ENCODE measurements around the gene CLSTN2. TPM values are rescaled to one million over a fixed set of nuclear protein-coding genes. Genes with fewer than 3 reads are reported as not detected.

CLSTN2 gene
- total RNA-seq, 1 experiment from 2014 or later: not detected

- no peaks in the 10 kb centered on the region for H3K36me3 ChIP-seq (ENCODE audit: low read depth, low read length)
- peak; percentile 1 for DNase-seq
- H3K4me3 ChIP-seq (ENCODE audit: low read length): no peak overlapping the region
- no peak for TF ChIP-seq EZH2phosphoT487 (IDR thresholded peaks at IDR 0.05; ENCODE audit: borderline replicate concordance, low read length)
- TF ChIP-seq, protein P1, sequence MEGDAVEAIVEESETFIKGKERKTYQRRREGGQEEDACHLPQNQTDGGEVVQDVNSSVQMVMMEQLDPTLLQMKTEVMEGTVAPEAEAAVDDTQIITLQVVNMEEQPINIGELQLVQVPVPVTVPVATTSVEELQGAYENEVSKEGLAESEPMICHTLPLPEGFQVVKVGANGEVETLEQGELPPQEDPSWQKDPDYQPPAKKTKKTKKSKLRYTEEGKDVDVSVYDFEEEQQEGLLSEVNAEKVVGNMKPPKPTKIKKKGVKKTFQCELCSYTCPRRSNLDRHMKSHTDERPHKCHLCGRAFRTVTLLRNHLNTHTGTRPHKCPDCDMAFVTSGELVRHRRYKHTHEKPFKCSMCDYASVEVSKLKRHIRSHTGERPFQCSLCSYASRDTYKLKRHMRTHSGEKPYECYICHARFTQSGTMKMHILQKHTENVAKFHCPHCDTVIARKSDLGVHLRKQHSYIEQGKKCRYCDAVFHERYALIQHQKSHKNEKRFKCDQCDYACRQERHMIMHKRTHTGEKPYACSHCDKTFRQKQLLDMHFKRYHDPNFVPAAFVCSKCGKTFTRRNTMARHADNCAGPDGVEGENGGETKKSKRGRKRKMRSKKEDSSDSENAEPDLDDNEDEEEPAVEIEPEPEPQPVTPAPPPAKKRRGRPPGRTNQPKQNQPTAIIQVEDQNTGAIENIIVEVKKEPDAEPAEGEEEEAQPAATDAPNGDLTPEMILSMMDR (conservative IDR thresholded peaks at IDR 0.05; ENCODE audit: low read depth, low read length): no peak
- no peak for TF ChIP-seq EZH2 (IDR thresholded peaks at IDR 0.05; ENCODE audit: low read length, unreplicated experiment)
- no peak overlapping the region for H3K4me2 ChIP-seq (ENCODE audit: low read length)
- no peaks in the 10 kb centered on the region for H3F3A ChIP-seq (ENCODE audit: low read length, unreplicated experiment)
- no peaks in the 10 kb centered on the region for H3K27me3 ChIP-seq (ENCODE audit: low read length)
- no peaks in the 10 kb centered on the region for H3K4me1 ChIP-seq (ENCODE audit: insufficient read depth, low read length)
- no peaks in the 10 kb centered on the region for H3K9me2 ChIP-seq (replicated peaks; ENCODE audit: low read length)
- no peak overlapping the region for H3K27ac ChIP-seq (ENCODE audit: low read length)
- no peak overlapping the region for H3K9ac ChIP-seq (ENCODE audit: low read length)
- H3K9me3 ChIP-seq (ENCODE audit: low read length): no peaks in the 10 kb centered on the region
- H4K20me1 ChIP-seq (ENCODE audit: low read length): no peaks in the 10 kb centered on the region
- intact Hi-C loops (cut with micrococcal nuclease): no loop called here
- ChIA-PET CTCF (no interaction called here), POLR2A (ENCODE audit: unreplicated experiment) (no interaction called here)
- no TSS peak for BruUV-seq (replicated peaks)
- no peak for ATAC-seq
- H2AFZ ChIP-seq (ENCODE audit: low read length): no peak overlapping the region
- no peaks in the 10 kb centered on the region for H3K79me2 ChIP-seq (ENCODE audit: low read length)
These were observed 37.2 kb upstream of the CLSTN2 start for GRCh38 chr3:139897759-139898158.

DNA sequence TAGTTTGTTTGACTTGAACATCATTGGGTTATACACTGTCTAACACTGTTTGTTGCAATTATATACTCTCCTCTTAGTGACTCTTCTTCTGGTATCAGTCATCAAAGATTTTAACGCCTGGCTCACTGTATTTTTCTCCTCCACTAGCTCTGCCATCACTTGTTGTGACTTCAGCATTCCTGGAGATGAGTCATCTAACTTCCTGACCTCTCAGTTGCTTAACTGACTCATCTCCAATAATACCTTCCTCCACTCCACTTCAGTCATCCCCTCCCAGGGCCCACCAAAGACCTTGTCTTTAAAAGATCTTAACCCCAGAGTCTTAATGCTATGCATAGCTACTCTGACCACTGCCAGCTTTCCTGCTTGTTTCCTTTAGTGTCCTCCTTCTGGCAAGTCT lies 28.6 kb upstream of the CLSTN2 start:
- Histone ChIP-seq H3K9me2 (replicated peaks; ENCODE audit: low read length) (no peaks in the 10 kb centered on the region), H3F3A (ENCODE audit: low read length, unreplicated experiment) (no peaks in the 10 kb centered on the region), H3K36me3 (ENCODE audit: low read depth, low read length) (no peaks in the 10 kb centered on the region), H4K20me1 (ENCODE audit: low read length) (no peaks in the 10 kb centered on the region), H3K4me2 (ENCODE audit: low read length) (no peak overlapping the region), H3K27me3 (ENCODE audit: low read length) (no peaks in the 10 kb centered on the region), H3K27ac (ENCODE audit: low read length) (no peak overlapping the region), H3K4me3 (ENCODE audit: low read length) (no peak overlapping the region), H3K4me1 (ENCODE audit: insufficient read depth, low read length) (no peaks in the 10 kb centered on the region), H2AFZ (ENCODE audit: low read length) (no peak overlapping the region), H3K9ac (ENCODE audit: low read length) (no peak overlapping the region), H3K79me2 (ENCODE audit: low read length) (no peaks in the 10 kb centered on the region), H3K9me3 (ENCODE audit: low read length) (no peaks in the 10 kb centered on the region)
- no TSS peak for BruUV-seq (replicated peaks)
- ATAC-seq (no peak), DNase-seq (peak; percentile 30)
- intact Hi-C loops (cut with micrococcal nuclease): no loop called here
- TF ChIP-seq, protein P1 (conservative IDR thresholded peaks at IDR 0.05; ENCODE audit: low read depth, low read length): no peak
- TF ChIP-seq EZH2 (IDR thresholded peaks at IDR 0.05; ENCODE audit: low read length, unreplicated experiment) (no peak), EZH2phosphoT487 (IDR thresholded peaks at IDR 0.05; ENCODE audit: borderline replicate concordance, low read length) (no peak)
- CTCF ChIA-PET: no interaction called here
- POLR2A ChIA-PET (ENCODE audit: unreplicated experiment): no interaction called here

GRCh38 chr3:139909811-139910210 lies 25.2 kb upstream of the CLSTN2 start:
- Histone ChIP-seq H3K4me1 (ENCODE audit: insufficient read depth, low read length) (no peaks in the 10 kb centered on the region), H3K79me2 (ENCODE audit: low read length) (no peaks in the 10 kb centered on the region), H3K27me3 (ENCODE audit: low read length) (no peaks in the 10 kb centered on the region), H2AFZ (ENCODE audit: low read length) (no peak overlapping the region), H3K4me3 (ENCODE audit: low read length) (no peak overlapping the region), H4K20me1 (ENCODE audit: low read length) (no peaks in the 10 kb centered on the region), H3K9me3 (ENCODE audit: low read length) (no peaks in the 10 kb centered on the region), H3K27ac (ENCODE audit: low read length) (no peak overlapping the region), H3K9me2 (replicated peaks; ENCODE audit: low read length) (no peaks in the 10 kb centered on the region), H3F3A (ENCODE audit: low read length, unreplicated experiment) (no peaks in the 10 kb centered on the region), H3K4me2 (ENCODE audit: low read length) (no peak overlapping the region), H3K36me3 (ENCODE audit: low read depth, low read length) (no peaks in the 10 kb centered on the region), H3K9ac (ENCODE audit: low read length) (no peak overlapping the region)
- ATAC-seq (no peak), DNase-seq (no peak)
- ChIA-PET POLR2A (ENCODE audit: unreplicated experiment) (no interaction called here), CTCF (no interaction called here)
- no TSS peak for BruUV-seq (replicated peaks)
- intact Hi-C loops (cut with micrococcal nuclease): no loop called here
- TF ChIP-seq EZH2phosphoT487 (IDR thresholded peaks at IDR 0.05; ENCODE audit: borderline replicate concordance, low read length): no peak
- TF ChIP-seq EZH2 (IDR thresholded peaks at IDR 0.05; ENCODE audit: low read length, unreplicated experiment): no peak
- TF ChIP-seq, protein P1 (conservative IDR thresholded peaks at IDR 0.05; ENCODE audit: low read depth, low read length): no peak

Measured in PC-3 (cell line).